B cell (primary cell): ENCODE results near the gene TFF3.

Experiments
- CTCF ChIP-seq: fragments of 200-600 bp; IDR thresholded peaks from one replicate; pipeline ENCODE4 v1.8.0; 2022; ENCODE audit warnings: antibody characterized with exemption, mild to moderate bottlenecking
- EZH2 ChIP-seq: IDR thresholded peaks from 2 replicates; pipeline ENCODE4 v1.6.1; 2012; ENCODE audit warnings: borderline replicate concordance, low read depth, mild to moderate bottlenecking, moderate library complexity, low read length; ENCODE audit not compliant: insufficient read depth, poor library complexity, severe bottlenecking

GRCh38 chr21:42358261-42358660, 43.1 kb upstream of the TFF3 start:
- no peak for TF ChIP-seq CTCF
- no peak for TF ChIP-seq EZH2
